Skeletal muscle satellite cell (primary cell): Measurements from ENCODE around the gene CTIF.

ENCODE experiments used
- H3K27me3 ChIP-seq: 2 replicates; pipeline ENCODE4 v1.7.0; 2013; ENCODE audit warnings: low read length; ENCODE audit not compliant: control insufficient read depth, insufficient read depth
- H3K36me3 ChIP-seq: 2 replicates; pipeline ENCODE4 v1.7.0; 2013; ENCODE audit warnings: mild to moderate bottlenecking, control low read depth, low read length; ENCODE audit not compliant: insufficient read depth
- H3K4me1 ChIP-seq: 2 replicates; pipeline ENCODE4 v1.7.0; 2013; ENCODE audit warnings: low read length; ENCODE audit not compliant: control insufficient read depth, insufficient read depth
- H3K4me2 ChIP-seq: 2 replicates; pipeline ENCODE4 v1.7.0; 2013; ENCODE audit warnings: mild to moderate bottlenecking, low read length
- H3K4me3 ChIP-seq: 2 replicates; pipeline ENCODE4 v1.7.0; 2013; ENCODE audit warnings: low read length
- H3K9ac ChIP-seq: 2 replicates; pipeline ENCODE4 v1.7.0; 2013; ENCODE audit warnings: mild to moderate bottlenecking, low read depth, low read length, moderate library complexity
- H3K9me3 ChIP-seq: replicated peaks from 2 replicates; pipeline ENCODE4 v1.7.0; 2013; ENCODE audit warnings: mild to moderate bottlenecking, control low read depth, low read length

Gene CTIF

DNA sequence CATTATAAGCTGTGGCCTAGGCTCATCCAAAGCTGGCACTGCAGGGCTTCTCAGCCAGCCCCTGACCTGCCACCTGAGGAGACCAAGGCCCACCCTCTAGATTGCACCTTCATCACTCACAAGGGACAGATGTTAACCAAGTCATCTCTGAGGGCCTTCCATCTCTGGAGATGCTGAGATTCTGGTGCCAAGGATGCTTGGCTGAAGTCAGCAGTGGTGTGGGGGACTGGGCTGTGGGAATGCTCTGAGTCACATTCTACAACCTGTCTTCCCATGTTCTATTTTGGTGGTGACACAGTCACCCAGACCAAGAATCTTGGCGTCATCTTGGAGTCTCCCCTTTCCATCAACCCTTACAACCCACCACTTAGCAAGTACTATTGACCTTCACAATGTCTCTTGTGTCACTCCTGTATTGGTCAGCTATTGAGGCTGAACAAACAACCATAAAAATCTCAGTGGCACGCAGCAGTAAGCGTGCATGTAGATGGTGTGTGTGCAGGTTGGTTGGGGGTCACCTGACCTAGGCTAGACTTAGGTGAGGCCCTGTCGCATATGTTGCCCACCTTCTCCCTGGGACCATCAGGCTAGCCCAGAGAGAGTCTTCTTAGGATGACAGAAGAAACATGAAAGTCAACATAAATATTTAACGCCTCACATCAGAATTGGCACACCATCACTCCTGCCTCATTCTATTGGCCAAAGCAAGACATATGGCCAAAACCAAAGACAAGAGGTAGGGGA lies 276.9 kb downstream of the CTIF start:
- Histone ChIP-seq H3K36me3 (peaks cover 31% of the 10 kb centered on the region), H3K4me2 (no peak overlapping the region), H3K27me3 (no peaks in the 10 kb centered on the region), H3K4me3 (no peak overlapping the region), H3K9me3 (no peaks in the 10 kb centered on the region), H3K4me1 (no peaks in the 10 kb centered on the region), H3K9ac (no peak overlapping the region)

DNA sequence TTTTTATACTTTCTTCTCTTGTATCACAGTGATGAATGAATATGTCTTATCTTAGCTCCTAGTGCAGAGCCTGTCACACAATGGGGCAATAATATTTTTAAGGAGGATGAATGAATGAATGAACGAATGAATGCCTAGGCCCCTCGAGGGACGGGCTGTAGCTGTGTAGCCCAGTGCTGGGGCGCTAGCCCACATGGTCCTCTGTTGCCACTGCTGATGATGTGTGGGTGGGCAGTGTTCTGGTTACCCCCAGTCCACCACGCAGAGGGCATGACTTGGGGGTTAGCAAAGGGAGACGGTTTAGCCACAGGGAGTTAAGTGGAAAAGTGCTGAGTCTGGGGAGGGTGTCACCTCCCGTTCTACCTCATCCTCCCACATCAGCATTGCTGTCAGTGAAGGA lies 277.7 kb downstream of the CTIF start:
- no peak overlapping the region for H3K4me3 ChIP-seq
- no peaks in the 10 kb centered on the region for H3K4me1 ChIP-seq
- H3K36me3 ChIP-seq, result peaks cover 38% of the 10 kb centered on the region
- H3K27me3 ChIP-seq, result no peaks in the 10 kb centered on the region
- H3K9me3 ChIP-seq, result no peaks in the 10 kb centered on the region
- no peak overlapping the region for H3K4me2 ChIP-seq
- H3K9ac ChIP-seq, result no peak overlapping the region

DNA sequence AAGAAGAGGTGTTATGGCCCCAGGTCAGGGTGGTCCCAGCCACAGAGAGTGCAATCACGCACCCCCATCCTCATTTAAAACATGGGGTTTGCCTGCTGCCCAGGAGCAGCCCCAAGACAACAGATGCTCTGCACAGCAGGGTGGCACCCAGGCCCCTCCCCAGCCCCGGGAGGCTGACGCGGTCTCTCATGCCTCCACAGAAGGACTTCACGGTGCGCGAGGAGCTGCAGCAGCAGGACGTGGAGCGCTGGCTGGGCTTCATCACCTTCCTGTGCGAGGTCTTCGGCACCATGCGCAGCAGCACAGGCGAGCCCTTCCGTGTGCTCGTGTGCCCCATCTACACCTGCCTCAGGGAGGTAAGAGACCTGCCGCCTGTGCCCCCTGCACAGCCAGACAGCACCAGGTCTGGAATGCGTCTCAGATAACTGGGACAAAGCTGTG lies 278.2 kb downstream of the CTIF start:
- H3K4me1 ChIP-seq, result no peaks in the 10 kb centered on the region
- peaks cover 41% of the 10 kb centered on the region for H3K36me3 ChIP-seq
- no peak overlapping the region for H3K4me3 ChIP-seq

DNA sequence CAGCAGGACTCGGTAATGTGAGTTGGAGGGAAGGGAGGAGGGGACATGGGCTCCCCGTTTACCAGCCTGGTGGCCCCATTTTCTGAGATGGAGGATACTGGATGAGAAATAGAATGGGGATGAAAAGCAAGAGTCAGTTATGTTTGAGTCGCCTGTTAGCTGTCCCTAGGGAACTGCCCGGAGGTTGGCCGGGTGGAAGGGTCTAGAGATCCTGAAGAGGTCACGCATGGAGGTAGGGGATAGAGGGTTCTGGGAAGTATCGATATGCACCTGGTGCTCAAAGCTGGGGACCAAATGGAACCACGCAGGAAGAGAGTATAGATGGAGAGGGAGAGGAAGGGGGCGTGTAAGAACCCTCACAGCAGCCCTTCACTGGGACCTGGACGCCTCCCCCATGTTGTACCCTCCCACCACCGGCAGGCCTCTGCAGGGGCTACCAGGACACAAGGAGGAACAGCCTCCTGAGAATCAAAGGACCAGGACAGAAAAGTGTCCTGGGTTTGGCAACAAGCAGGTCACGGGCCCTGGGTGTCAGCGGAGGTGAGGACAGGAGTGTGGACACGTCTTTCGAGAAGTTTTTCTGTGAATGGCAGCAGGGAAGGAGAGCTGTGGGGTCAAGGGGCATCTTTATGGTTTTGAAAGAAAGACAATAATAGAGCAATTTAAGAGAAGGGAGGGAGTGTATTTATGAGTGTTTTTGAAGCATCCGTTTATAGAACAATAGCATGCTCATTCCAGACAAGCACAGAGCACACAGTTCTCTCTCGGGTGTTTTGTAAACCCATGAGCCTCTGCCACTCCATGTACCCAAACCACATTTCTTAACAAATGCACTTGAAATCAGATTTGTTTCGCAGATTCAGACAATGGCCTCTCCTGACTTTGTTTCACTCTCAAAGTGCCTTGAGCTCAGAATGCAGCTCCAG lies 279.8 kb downstream of the CTIF start:
- Histone ChIP-seq H3K9ac (no peak overlapping the region), H3K4me1 (no peaks in the 10 kb centered on the region), H3K4me3 (no peak overlapping the region), H3K27me3 (no peaks in the 10 kb centered on the region), H3K9me3 (peaks cover 4% of the 10 kb centered on the region), H3K4me2 (no peak overlapping the region), H3K36me3 (peaks cover 54% of the 10 kb centered on the region)

More for the DNA sequence above, 278.2 kb downstream of the CTIF start:
- Histone ChIP-seq H3K4me2 (no peak overlapping the region), H3K9ac (no peak overlapping the region), H3K9me3 (no peaks in the 10 kb centered on the region), H3K27me3 (no peaks in the 10 kb centered on the region)

DNA sequence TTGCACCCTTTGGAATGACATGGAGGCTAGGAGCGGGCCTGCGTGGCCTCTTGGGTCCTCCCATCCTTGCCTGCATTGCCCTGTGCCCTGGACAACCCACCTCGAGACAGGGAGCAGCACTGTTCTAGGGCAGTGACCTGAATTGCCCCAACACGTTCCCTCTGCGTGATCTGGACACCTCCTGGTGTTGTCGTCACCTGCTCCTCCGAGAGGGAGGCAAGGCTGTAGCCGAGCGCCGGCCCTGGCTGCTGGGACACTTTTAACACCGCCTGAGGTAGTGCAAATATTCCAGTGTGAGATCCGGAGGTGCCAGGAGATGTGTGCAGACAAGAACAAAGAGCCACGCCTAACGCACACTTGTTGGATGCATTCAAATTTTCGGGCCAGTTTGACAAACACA lies 280.4 kb downstream of the CTIF start:
- Histone ChIP-seq H3K36me3 (peaks cover 57% of the 10 kb centered on the region), H3K9me3 (peaks cover 4% of the 10 kb centered on the region), H3K4me3 (no peak overlapping the region), H3K4me1 (no peaks in the 10 kb centered on the region), H3K9ac (no peak overlapping the region), H3K4me2 (no peak overlapping the region), H3K27me3 (no peaks in the 10 kb centered on the region)

DNA sequence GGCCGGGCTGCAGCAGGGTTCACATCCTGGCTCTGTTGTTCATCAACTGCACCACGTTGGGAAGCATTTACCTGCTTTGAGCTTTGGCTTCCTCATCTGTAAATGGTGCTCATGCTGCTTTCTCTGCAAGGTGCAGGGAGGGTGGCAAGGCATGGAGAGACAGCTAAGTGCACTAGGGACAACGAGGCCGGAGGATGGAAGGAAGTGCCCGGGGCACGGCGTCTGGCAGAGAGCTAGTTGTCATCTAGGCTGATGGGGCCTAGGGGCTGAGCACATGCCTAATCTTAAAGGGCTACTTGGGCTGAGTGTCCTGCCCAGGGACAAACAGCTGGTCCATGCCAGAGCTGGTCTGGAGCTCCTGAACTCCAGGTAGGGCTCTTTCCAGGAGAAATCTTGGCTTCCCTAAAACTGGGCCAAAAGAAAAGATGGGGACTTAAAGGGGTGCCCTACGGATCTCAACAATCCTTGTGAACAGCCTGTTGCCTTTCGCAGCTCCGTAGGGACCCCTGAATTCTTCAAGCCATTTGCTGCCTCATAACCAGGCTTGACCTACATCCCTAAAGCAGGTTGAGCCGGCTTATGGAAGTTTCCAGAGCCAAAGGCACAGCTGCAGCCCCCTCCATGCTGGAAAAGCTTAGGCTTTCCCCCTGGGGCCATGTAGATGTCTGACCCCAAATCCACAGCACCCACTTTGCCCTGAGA lies 281.1 kb downstream of the CTIF start:
- Histone ChIP-seq H3K36me3 (peaks cover 57% of the 10 kb centered on the region), H3K4me2 (no peak overlapping the region), H3K4me3 (no peak overlapping the region), H3K4me1 (no peaks in the 10 kb centered on the region), H3K9me3 (peaks cover 4% of the 10 kb centered on the region), H3K27me3 (no peaks in the 10 kb centered on the region), H3K9ac (no peak overlapping the region)

DNA sequence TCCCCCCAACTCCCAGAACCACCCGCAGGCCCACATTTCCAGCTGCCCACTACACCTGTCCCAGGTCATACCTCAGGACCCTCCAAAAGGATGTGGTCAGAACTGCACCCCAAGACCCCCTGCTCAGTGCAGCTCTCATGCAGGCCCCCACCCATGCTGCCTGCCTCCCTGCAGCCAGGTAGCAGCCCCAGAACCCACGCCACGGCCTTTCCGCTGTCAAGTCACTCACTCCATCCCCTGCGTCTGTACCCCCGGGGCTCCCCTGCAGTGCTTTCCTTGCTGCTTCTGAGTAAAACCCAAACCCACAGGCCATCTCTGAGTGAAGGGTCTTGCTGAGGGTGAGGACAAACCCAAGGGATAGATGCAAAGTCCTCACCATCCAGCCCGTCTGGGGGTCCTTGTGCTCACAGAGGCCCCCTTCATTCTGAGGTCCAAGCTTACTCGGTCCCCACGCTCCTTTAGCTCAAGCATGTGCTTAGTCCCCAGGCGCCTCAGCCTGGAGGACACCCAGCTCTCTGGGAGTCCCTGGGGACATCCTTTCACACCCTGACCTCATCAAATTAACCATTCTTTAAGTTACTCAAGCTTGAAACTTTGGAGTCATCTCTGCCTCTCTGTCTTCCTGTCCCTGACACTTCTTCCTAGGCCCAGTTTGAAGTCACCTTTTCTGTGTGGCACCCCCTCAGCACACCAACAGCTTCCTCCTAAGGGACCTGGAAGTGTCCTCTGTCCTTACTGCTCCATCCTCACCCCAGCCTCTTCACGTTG lies 281.8 kb downstream of the CTIF start:
- H3K9me3 ChIP-seq, result peaks cover 4% of the 10 kb centered on the region
- no peaks in the 10 kb centered on the region for H3K27me3 ChIP-seq
- peaks cover 57% of the 10 kb centered on the region for H3K36me3 ChIP-seq
- no peak overlapping the region for H3K4me2 ChIP-seq
- H3K9ac ChIP-seq, result no peak overlapping the region
- peaks cover 6% of the 10 kb centered on the region for H3K4me1 ChIP-seq
- no peak overlapping the region for H3K4me3 ChIP-seq

DNA sequence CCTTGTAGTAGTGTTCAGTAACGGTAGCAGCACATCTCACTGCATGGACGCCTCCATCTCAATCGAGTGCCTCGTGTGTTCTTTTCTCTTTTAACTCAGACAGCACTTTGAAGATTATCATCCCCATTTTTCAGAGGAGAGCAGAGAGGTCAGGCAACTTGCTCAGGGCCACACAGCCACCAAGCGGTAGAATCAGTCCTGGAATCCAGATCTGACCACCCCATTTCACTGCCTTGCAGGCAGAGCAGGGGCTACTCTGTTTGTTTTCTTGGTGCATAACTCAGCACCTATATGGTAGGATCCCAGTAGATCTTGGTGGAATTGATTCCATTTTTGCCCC lies 282.4 kb downstream of the CTIF start:
- Histone ChIP-seq H3K36me3 (peaks cover 61% of the 10 kb centered on the region), H3K9me3 (peaks cover 4% of the 10 kb centered on the region), H3K4me3 (no peak overlapping the region), H3K9ac (no peak overlapping the region), H3K27me3 (no peaks in the 10 kb centered on the region), H3K4me1 (peaks cover 7% of the 10 kb centered on the region), H3K4me2 (no peak overlapping the region)

DNA sequence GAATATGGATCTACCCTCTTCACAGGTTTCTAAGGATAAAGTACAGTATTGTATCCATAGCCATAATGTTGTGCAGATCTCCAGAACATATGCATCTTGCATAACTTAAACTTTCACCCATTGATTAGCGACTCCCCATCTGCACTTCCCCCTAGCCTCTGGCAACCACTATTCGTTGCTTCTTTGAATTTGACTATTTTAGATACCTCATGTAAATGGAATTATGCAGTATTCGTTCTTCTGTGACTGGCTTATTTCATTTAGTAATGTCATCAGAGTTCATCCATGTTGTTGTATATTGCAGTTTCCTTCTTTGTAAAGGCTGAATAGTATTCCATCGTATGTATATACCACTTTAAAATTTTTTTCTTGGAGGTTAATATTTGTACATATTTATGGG lies 283.0 kb downstream of the CTIF start:
- H3K9ac ChIP-seq, result no peak overlapping the region
- no peak overlapping the region for H3K4me3 ChIP-seq
- H3K36me3 ChIP-seq, result peaks cover 62% of the 10 kb centered on the region
- peaks cover 4% of the 10 kb centered on the region for H3K9me3 ChIP-seq
- H3K4me1 ChIP-seq, result peaks cover 8% of the 10 kb centered on the region
- no peak overlapping the region for H3K4me2 ChIP-seq
- H3K27me3 ChIP-seq, result no peaks in the 10 kb centered on the region

DNA sequence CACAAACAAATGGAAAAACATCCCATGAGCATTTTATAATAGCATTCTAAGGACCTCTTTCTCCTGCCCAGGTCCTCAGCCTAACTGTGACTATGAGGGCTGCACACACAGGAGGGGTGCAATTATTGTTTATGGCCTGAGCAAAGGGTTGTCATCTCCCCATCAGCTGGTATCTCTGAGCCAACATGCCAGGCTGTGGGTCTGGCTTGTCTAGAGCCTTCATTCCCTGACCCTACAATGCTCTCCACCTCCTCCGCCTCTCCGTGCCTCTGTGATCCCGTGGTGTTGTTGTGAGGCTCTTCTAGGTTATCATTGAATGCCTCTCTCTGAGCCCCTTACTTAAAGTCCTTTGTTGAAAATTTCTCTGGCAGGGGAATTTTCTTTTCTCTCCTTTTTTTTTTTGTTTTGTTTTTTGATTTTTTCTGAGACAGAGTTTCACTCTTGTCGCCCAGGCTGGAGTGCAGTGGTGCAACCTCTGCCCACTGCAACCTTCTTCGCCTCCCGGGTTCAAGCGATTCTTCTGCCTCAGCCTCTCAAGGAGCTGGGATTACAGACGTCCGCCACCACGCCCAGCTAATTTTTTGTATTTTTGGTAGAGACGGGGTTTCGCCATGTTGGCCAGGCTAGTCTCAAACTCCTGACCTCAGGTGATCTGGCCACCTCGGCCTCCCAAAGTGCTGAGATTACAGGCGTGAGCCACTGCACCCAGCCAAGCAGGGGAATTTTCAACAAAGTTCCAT lies 285.6 kb downstream of the CTIF start:
- H3K36me3 ChIP-seq, result peaks cover 41% of the 10 kb centered on the region
- H3K4me1 ChIP-seq, result peaks cover 29% of the 10 kb centered on the region
- peaks cover 4% of the 10 kb centered on the region for H3K9me3 ChIP-seq
- H3K4me3 ChIP-seq, result no peak overlapping the region
- H3K27me3 ChIP-seq, result no peaks in the 10 kb centered on the region
- no peak overlapping the region for H3K9ac ChIP-seq
- H3K4me2 ChIP-seq, result no peak overlapping the region
